GM18907 (cell line): ENCODE results near the gene DVL2.

ENCODE experiments used
- ATAC-seq: cut with Tn5 transposase; IDR thresholded peaks from one replicate; pipeline ENCODE4 v1.9.1; 2021; ENCODE audit warnings: mild to moderate bottlenecking, moderate library complexity; ENCODE audit not compliant: unreplicated experiment

The DVL2 gene

GRCh38 chr17:7234083-7234951 lies at the start of gene DVL2:
Gene DVL2, minus strand, starts transcription at chr17:7234517. Its CDS starts 255 bp downstream, at chr17:7234262.
- ATAC-seq = peak; percentile 50

GRCh38 chr17:7283471-7284216 lies 49.3 kb upstream of the DVL2 start:
- no peak for ATAC-seq

- ATAC-seq = no peak
These were observed 48.5 kb upstream of the DVL2 start for GRCh38 chr17:7282752-7283321.

GRCh38 chr17:7281953-7282751 lies 47.8 kb upstream of the DVL2 start:
- ATAC-seq = no peak

GRCh38 chr17:7281074-7281952 lies 47.0 kb upstream of the DVL2 start, which contains the start of gene SLC2A4:
Gene SLC2A4, plus strand, starts transcription at chr17:7281718. Its CDS starts 217 bp downstream, at chr17:7281935.
- ATAC-seq = peak; percentile 54

GRCh38 chr17:7280519-7281073 lies 46.3 kb upstream of the DVL2 start:
- ATAC-seq = peak; percentile 61

GRCh38 chr17:7279448-7279847 lies 45.1 kb upstream of the DVL2 start:
- ATAC-seq = no peak

- no peak for ATAC-seq
These were observed 32.5 kb upstream of the DVL2 start for GRCh38 chr17:7266784-7267183.

- no peak for ATAC-seq
These were observed 29.4 kb upstream of the DVL2 start for GRCh38 chr17:7263801-7264078.

GRCh38 chr17:7262935-7263800 lies 28.9 kb upstream of the DVL2 start:
- ATAC-seq = no peak

GRCh38 chr17:7262192-7262934 lies 28.0 kb upstream of the DVL2 start, which contains the start of gene CLDN7:
Gene CLDN7, minus strand, starts transcription at chr17:7262478. Its CDS starts 435 bp downstream, at chr17:7262043.
- no peak for ATAC-seq

GRCh38 chr17:7261379-7262191 lies 27.3 kb upstream of the DVL2 start:
- no peak for ATAC-seq

- ATAC-seq = no peak
These were observed 26.5 kb upstream of the DVL2 start for GRCh38 chr17:7260651-7261378.

- no peak for ATAC-seq
These were observed 25.8 kb upstream of the DVL2 start for GRCh38 chr17:7260151-7260550.

- no peak for ATAC-seq
These were observed 25.2 kb upstream of the DVL2 start for GRCh38 chr17:7259555-7259889.

GRCh38 chr17:7258731-7259554 lies 24.6 kb upstream of the DVL2 start:
- no peak for ATAC-seq
